PFSK-1 (cell line): ENCODE measurements around the gene HEMK1.

Experiments used
- POLR2AphosphoS5 ChIP-seq: IDR thresholded peaks from 2 replicates; pipeline ENCODE4 v1.6.1; 2012; ENCODE audit warnings: low read depth, mild to moderate bottlenecking, control low read depth, low read length, moderate library complexity
- SIN3A ChIP-seq: IDR thresholded peaks from 2 replicates; pipeline ENCODE4 v1.6.1; 2012; ENCODE audit warnings: mild to moderate bottlenecking, low read length, moderate library complexity, borderline replicate concordance; ENCODE audit not compliant: insufficient read depth
- TAF1 ChIP-seq: IDR thresholded peaks from 2 replicates; pipeline ENCODE4 v1.6.1; 2012; ENCODE audit warnings: low read length, control low read depth, borderline replicate concordance; ENCODE audit not compliant: insufficient read depth
- TF ChIP-seq, protein P1 (sequence below), 2 experiments: IDR thresholded peaks; 2 replicates each; pipeline versions ENCODE4 v1.6.1 to v1.8.0; 2011 to 2012; ENCODE audit warnings: low read depth in 2 of 2, low read length in 2 of 2, control low read depth in 1 of 2, inconsistent platforms in 1 of 2, mild to moderate bottlenecking in 1 of 2, moderate library complexity in 1 of 2; ENCODE audit not compliant: insufficient read depth in 1 of 2

DNA sequence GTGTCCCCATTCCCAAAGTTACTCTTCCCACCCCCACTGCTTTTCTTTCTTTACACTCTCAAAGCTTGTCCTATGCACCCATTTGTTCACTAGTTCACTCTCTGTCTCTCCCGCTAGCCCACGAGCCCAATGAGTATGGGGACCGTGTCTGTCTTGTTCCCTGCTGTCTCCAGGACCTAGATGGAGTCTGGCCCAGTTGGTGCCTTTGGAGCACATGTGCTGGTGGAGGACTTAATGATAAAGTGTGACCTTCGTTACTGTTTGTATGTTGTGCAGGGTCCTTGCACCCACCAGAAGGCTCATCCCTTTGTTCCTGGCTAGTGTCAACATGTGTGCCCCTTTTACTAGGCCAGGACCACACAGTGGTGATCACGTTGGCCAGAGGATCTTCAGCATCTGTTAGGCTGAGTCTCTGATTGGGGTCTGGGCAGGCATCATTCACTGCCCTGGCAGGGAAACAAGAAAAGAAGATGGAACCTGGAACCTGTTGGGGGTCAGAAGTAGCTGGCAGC is 34.8 kb downstream of the HEMK1 start:
- TF ChIP-seq, protein P1, sequence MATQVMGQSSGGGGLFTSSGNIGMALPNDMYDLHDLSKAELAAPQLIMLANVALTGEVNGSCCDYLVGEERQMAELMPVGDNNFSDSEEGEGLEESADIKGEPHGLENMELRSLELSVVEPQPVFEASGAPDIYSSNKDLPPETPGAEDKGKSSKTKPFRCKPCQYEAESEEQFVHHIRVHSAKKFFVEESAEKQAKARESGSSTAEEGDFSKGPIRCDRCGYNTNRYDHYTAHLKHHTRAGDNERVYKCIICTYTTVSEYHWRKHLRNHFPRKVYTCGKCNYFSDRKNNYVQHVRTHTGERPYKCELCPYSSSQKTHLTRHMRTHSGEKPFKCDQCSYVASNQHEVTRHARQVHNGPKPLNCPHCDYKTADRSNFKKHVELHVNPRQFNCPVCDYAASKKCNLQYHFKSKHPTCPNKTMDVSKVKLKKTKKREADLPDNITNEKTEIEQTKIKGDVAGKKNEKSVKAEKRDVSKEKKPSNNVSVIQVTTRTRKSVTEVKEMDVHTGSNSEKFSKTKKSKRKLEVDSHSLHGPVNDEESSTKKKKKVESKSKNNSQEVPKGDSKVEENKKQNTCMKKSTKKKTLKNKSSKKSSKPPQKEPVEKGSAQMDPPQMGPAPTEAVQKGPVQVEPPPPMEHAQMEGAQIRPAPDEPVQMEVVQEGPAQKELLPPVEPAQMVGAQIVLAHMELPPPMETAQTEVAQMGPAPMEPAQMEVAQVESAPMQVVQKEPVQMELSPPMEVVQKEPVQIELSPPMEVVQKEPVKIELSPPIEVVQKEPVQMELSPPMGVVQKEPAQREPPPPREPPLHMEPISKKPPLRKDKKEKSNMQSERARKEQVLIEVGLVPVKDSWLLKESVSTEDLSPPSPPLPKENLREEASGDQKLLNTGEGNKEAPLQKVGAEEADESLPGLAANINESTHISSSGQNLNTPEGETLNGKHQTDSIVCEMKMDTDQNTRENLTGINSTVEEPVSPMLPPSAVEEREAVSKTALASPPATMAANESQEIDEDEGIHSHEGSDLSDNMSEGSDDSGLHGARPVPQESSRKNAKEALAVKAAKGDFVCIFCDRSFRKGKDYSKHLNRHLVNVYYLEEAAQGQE (IDR thresholded peaks at IDR 0.05; ENCODE audit: insufficient read depth in 1 of 2, low read depth in 2 of 2, low read length in 2 of 2) = no peak
- TF ChIP-seq POLR2AphosphoS5 (no peak), SIN3A (no peak), TAF1 (no peak)
